HG03196 (cell line): ENCODE measurements around the gene FCHO2.

Experiments
- ATAC-seq: cut with Tn5 transposase; IDR thresholded peaks from one replicate; pipeline ENCODE4 v1.9.1; 2021; ENCODE audit not compliant: unreplicated experiment

The FCHO2 gene

DNA sequence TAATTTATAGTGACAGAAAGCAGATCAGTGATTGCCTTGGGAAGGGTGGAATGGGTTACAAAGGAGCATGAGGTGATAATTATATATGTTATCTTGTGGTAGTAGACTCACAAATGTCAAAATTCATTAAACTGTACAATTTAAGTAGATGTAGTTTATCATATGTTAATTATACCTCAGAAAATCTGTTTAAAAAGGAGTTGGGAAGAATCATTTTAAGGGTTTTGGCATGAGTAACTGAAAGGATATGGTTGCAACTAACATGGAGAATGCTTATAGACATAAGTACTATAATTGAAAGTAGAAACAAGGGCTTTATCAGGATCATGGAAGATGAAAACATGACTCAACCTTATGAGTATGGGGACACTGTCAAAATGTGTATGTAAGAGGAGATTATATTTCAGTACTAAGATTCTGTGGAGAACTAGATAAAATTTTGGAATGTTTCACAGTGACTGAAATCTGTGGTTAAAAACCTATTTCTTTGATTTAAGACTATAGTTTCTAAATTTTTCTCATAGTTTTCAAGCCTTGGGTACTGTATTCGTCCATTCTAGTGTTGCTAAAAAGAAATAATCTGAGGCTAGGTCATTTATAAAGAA is 73.3 kb downstream of the FCHO2 start:
- ATAC-seq, result no peak

DNA sequence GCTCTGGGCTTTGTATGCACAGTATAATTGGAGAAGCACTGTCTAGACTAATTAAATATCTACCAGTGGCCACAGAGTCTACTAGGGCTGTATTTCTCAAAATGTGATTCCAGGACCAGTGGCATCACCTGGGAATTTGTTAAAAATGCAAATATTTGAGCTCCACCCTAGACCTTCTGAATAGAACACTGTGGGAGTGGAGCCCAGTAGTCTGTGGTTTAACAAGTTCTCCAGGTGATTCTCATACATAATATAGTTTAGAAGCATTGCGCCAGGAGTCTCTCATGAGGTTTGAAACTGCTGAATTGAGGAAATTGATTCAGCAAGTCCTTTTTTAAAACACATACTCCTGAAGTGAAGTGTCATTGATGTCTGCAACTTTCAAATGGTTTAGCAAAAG is 74.7 kb downstream of the FCHO2 start:
- ATAC-seq, result no peak

GRCh38 chr5:73030995-73031394 is 75.2 kb downstream of the FCHO2 start:
- no peak for ATAC-seq

DNA sequence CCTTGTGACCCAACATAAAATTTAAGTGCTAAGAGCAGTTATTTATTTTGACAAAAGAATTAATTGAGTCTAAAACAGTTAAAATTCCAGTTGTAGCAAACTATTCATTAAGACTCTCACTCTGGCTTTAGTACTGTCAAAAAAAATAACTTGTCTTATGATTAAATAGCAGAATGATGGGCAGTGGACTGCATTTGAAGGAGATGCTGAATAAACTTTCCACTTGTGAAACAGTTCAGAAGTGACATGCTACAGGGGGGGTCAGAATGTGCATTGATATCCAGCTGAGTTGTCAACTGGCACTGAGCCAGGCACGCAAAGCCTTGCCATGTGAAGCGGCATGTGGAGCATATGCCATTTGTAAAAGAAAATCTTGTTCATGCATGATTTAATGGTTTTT is 76.0 kb downstream of the FCHO2 start:
- no peak for ATAC-seq

DNA sequence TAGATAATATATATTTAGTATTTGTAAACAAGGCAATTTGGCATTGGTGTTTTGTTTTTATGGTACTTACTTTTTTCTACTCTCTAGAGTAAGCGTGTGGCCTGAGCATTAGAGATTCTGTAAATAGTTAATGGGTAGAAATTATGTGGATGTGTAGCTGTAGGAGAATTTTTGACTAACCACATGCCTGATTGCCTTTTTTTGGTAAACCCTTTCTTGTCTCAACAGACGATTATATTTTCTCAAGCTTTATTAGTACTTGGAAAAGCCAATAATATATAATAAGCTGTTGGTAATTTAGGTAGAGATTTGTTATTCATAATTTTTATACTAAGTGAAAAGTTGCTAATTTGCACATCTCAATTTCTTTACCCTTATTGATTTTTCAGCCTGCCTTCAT is 76.8 kb downstream of the FCHO2 start:
- ATAC-seq, result no peak

- ATAC-seq, result no peak
Measured at GRCh38 chr5:73037545-73037944, 81.7 kb downstream of the FCHO2 start.

- no peak for ATAC-seq
Measured at GRCh38 chr5:73039082-73039481, 83.2 kb downstream of the FCHO2 start.

DNA sequence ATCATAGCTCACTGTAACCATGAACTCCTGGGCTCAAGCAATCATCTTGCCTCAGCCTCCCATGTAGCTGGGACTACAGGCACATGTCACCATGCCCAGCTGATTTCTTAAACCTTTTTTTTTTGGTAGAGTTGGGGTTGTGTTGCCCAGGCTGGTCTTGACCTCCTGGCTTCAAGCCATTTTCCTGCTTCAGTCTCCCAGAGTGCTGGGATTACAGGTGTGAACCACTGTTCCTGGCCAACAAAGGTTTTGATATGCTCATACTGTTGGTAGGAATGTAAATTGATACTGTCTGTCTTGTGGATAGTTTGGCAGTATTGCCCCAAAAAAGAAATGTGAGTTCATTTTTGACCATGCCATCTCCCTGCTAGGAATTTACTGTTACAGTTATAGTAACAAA is 87.2 kb downstream of the FCHO2 start:
- ATAC-seq, result no peak

DNA sequence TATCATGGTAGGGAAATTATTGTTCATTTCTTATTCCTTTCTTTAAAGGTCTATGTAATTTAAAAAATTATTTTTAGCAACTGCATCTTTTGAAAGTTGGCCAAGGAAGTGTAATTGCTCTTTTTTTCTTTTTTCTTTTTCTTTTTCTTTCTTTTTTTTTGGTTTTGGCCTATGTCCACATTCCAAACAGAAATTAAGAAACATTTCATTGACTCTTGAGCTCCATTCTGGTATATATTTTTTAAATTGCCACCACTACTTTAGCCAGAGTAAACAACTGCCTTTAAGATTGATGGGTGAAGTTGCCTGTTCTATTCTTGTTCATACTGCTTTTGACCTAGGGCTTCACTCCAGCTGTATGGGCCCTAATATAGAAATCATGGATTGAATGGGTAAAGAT is 88.7 kb downstream of the FCHO2 start:
- ATAC-seq, result no peak

- no peak for ATAC-seq
Measured at GRCh38 chr5:73045623-73046022, 89.8 kb downstream of the FCHO2 start.

DNA sequence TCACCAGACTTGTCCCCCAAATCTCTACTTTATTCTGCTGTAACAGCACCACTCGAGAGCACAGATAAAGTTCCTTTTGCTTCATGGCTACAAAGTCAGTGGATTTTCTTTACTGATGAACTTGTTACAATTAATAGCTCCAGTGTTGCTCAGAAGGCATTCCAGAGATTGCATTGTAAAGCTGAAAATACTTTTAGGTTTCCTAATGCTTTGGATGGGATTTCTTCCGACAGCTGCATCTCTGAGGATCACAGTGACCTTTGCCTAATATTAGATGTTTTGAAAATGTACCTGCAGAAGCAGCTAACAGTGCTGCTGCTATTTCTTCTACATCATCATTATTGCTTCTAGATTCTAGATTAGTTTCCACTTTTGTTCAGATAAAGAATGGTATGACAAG is 105.8 kb downstream of the FCHO2 start:
- no peak for ATAC-seq

GRCh38 chr5:73066466-73066865 is 110.6 kb downstream of the FCHO2 start:
- no peak for ATAC-seq

DNA sequence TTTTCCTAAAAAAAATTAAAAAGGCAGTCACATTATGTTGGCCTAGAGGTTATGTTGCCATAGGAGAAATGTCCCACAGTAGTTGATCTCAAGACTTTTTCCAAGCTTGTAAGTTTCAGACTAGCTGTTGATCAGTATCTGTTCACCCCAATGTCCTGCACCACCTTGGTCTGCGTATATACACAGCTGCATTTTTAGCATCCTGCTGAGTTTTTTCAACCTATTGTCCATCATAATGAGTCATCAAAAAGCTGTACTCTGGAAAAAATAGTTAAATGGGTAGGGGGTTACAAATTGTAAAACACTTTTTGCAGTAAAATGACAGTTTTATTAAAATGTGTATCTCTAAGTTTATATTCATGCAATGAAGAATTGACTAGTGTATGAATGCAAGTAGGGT is 111.4 kb downstream of the FCHO2 start:
- no peak for ATAC-seq

DNA sequence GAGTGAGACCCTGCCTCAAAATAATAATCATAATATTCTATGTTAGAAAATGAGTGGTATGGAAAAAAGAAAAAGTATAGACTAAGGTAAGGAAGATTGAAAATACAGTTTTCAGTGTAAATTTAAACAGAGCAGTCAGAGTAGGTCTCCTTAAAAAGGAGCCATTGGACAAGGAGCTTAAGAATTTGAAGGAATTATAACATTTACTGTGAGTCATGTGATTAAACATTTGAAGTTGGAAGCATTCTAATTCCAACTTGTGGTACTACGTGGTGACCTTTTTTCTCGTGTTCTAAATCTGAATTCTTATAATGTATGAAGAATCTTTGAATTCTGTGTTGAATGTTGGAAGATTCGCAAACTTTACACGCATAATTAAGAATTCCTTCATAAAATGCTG is 125.3 kb downstream of the FCHO2 start:
- no peak for ATAC-seq

GRCh38 chr5:73088026-73088425 is 132.2 kb downstream of the FCHO2 start:
- ATAC-seq, result no peak

DNA sequence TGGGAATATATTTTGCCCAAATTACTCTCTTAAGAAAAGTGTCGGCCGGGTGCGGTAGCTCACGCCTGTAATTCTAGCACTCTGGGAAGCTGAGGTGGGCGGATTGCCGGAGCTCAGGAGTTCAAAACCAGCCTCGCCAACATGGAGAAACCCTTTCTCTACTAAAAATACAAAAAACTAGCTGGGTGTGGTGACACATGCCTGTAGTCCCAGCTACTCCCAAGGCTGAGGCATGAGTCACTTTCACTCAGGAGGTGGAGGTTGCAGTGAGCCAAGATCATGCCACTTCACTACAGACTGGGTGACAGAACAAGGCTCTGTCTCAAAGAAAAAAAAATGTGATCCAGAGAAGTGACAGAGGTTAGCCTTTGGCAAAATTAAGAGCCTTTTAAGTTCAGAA is 138.1 kb downstream of the FCHO2 start:
- ATAC-seq, result no peak

GRCh38 chr5:73094415-73094814 is 138.6 kb downstream of the FCHO2 start:
- ATAC-seq, result no peak

DNA sequence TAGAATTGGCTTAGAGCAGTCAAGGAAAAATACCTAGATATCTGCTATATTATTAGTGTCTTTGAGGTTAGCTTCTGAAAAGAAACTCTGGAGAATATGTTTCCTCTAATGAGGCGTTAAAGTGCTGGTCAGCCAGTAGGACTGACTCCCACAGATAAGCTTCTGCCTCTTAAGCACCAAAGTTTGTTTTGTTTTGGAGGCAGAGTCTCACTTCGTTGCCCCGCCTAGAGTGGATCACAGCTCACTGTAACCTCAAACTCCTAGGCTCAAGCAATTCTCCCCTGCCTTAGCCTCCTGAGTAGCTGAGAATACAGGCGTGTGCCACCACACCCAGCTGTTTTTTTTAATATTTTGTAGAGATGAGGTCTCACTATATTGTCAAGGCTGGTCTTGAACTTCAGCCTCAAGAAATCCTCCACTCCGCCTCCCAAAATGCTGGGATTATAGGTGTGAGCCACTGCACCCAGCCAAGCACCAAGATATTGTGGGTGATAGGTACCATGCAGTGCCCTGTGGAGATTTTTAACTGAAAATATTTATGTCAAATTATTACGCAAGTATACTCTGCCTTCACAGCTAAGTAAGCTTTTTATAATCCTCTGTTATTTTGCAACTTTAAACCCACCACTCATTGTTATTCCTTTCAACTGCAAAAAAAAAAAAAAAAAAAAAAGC is 139.9 kb downstream of the FCHO2 start:
- ATAC-seq, result no peak

- no peak for ATAC-seq
Measured at GRCh38 chr5:73096239-73096575, 140.4 kb downstream of the FCHO2 start.

DNA sequence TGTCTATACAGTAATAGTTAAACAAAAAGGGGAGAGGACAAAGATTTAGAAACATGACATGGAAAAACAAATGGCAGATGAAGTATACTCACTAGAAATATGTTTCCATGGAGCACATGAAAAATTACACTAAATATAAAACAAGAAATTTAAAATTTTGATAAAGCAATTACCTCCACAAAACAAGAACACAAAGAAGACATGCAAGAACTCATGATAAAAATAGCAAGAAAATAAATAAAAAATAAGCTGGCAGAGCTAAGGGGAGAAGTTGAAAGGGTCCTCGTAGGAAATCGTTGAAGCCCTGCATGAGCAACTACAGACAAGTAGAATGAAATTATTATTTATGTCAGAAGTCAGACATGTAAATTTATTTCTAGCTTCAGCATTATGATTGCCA is 141.9 kb downstream of the FCHO2 start:
- no peak for ATAC-seq

- ATAC-seq, result no peak
Measured at GRCh38 chr5:73100109-73100508, 144.3 kb downstream of the FCHO2 start.

DNA sequence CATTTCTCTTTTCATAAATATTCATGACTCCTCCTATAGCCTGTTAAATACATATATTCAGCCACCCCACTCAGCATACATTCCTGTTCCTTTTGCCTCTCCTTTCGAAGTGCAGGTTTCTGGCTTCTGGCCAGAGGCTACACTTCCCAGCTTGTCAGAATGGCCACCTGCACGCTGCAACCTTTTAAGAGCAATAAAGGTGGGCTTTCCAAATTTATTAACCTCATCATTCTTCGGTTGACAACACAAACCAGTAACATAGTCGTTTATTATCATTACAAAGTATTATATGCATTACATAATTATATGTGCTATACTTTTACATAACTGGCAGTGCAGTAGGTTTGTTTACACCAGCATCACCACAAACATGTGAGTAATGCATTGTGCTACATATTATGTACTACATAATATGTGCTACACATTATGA is 148.0 kb downstream of the FCHO2 start:
- ATAC-seq, result no peak

- no peak for ATAC-seq
Measured at GRCh38 chr5:73104326-73104725, 148.5 kb downstream of the FCHO2 start.
